GM20000 (cell line): ENCODE measurements around the gene NCAPD2.
A peak's percentile ranks its signal among the peaks of the same experiment; 100 is the strongest.

Experiments
- DNase-seq: peaks from one replicate; pipeline ENCODE4 v3.0.0; 2012; ENCODE audit warnings: low spot score
- TF ChIP-seq, protein P1 (sequence below): IDR thresholded peaks from 2 replicates; pipeline ENCODE4 v1.5.1; 2012; ENCODE audit warnings: mild to moderate bottlenecking, control low read depth; ENCODE audit errors: extremely low read depth, missing control alignments

The NCAPD2 gene

DNA sequence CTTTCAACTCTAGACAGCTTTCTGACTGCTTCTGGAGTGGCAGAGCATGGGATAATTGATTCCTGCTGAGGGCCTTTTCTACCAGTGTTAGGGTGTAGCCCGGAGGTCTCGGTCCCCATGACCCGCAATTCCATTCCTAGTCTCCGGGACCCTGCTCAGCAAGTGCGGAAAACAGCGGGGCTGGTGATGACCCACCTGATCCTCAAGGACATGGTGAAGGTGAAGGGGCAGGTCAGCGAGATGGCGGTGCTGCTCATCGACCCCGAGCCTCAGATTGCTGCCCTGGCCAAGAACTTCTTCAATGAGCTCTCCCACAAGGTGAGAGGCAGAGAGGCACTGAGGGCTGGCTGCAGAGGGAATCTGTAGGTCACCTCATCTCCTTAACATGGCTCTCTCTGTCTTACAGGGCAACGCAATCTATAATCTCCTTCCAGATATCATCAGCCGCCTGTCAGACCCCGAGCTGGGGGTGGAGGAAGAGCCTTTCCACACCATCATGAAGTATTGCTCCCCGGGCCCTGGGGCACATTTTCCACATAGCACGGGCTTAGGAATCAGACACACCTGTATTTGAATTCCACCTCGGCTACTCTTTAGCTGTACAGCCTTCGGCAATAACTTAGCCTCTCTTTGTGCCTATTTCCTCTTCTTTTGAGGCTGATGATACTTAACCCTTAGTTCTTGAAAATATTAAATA lies 34.8 kb downstream of the NCAPD2 start:
- DNase-seq = no peak
- TF ChIP-seq, protein P1, sequence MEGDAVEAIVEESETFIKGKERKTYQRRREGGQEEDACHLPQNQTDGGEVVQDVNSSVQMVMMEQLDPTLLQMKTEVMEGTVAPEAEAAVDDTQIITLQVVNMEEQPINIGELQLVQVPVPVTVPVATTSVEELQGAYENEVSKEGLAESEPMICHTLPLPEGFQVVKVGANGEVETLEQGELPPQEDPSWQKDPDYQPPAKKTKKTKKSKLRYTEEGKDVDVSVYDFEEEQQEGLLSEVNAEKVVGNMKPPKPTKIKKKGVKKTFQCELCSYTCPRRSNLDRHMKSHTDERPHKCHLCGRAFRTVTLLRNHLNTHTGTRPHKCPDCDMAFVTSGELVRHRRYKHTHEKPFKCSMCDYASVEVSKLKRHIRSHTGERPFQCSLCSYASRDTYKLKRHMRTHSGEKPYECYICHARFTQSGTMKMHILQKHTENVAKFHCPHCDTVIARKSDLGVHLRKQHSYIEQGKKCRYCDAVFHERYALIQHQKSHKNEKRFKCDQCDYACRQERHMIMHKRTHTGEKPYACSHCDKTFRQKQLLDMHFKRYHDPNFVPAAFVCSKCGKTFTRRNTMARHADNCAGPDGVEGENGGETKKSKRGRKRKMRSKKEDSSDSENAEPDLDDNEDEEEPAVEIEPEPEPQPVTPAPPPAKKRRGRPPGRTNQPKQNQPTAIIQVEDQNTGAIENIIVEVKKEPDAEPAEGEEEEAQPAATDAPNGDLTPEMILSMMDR = no peak

DNA sequence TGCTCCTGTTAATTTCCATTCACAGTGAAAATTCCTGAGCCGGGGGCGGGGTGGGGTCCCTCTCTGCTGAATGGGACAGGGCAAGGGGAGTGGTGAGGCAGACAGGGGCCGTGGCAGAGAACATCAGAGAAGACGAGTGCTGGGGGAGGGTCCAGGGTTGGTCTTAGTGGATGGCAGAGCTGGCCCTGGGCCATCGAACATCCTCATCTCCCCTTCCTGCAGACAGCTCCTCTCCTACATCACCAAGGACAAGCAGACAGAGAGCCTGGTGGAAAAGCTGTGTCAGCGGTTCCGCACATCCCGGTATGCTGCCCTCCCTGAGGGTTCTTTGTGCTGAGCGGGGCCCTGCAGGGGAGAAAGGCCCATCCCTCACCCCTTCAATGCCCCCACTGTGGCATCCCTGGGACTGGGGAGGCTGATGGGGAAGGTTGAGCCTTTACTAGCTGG lies 35.4 kb downstream of the NCAPD2 start:
- no peak for DNase-seq
- TF ChIP-seq, protein P1 = no peak

DNA sequence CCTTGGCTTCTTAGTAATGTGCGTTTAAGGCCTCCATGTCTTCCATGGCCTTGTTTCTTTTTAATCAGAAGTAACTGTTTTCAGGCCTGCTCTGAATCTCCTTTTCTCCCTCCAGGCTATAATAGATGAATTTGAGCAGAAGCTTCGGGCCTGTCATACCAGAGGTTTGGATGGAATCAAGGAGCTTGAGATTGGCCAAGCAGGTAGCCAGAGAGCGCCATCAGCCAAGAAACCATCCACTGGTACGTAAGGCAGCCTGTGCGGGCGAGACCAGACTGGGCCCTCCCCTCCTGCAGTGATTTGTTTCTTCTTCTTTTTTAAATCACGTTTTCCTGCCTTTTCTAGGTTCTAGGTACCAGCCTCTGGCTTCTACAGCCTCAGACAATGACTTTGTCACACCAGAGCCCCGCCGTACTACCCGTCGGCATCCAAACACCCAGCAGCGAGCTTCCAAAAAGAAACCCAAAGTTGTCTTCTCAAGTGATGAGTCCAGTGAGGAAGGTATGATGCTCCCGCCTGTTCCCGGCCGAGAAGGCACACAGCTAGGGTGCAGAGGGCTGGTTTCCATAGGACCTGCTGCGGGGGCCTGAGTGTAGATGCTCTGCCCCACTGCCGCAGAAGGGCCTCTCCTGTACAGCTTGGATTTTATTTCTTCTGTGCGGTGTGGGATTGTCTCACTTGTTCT lies 36.8 kb downstream of the NCAPD2 start:
- DNase-seq = no peak
- TF ChIP-seq, protein P1 = no peak

GRCh38 chr12:6532051-6532926 lies 38.4 kb downstream of the NCAPD2 start:
- peak; percentile 78 for DNase-seq
- TF ChIP-seq, protein P1 = no peak

GRCh38 chr12:6532927-6533652 lies 39.2 kb downstream of the NCAPD2 start:
- TF ChIP-seq, protein P1 = no peak
- peak; percentile 63 for DNase-seq

DNA sequence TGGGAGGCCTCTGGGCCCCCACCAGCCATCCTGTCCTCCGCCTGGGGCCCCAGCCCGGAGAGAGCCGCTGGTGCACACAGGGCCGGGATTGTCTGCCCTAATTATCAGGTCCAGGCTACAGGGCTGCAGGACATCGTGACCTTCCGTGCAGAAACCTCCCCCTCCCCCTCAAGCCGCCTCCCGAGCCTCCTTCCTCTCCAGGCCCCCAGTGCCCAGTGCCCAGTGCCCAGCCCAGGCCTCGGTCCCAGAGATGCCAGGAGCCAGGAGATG lies 39.7 kb downstream of the NCAPD2 start:
- TF ChIP-seq, protein P1 = no peak
- no peak for DNase-seq
